Testis (tissue), 3 donors: ENCODE results near the gene ACADS. TPM values are rescaled to one million over a fixed set of nuclear protein-coding genes. Genes with fewer than 3 reads are reported as not detected.

Source experiments
- DNase-seq: peaks from one replicate; pipeline ENCODE4 v3.0.0-alpha.2; 2019
- H3K27ac ChIP-seq, 2 donors: fragments of 200-600 bp; sonication (generic); one replicate each; pipeline ENCODE4 v1.5.1; 2019
- H3K27me3 ChIP-seq: fragments of 200-600 bp; sonication (generic); one replicate; pipeline ENCODE4 v1.5.1; 2019
- H3K36me3 ChIP-seq: fragments of 200-600 bp; sonication (generic); one replicate; pipeline ENCODE4 v1.5.1; 2017; ENCODE audit warnings: low read depth; ENCODE audit errors: missing control alignments
- H3K4me1 ChIP-seq: fragments of 200-600 bp; sonication (generic); one replicate; pipeline ENCODE4 v1.5.1; 2019
- H3K4me3 ChIP-seq, 2 donors: fragments of 200-600 bp; sonication (generic); one replicate each; pipeline ENCODE4 v1.5.1; 2017 to 2019
- H3K9me3 ChIP-seq: fragments of 200-600 bp; sonication (generic); one replicate; pipeline ENCODE4 v1.5.1; 2017
- POLR2A ChIP-seq: fragments of 450-650 bp; IDR thresholded peaks from one replicate; pipeline ENCODE4 v1.6.1; 2017; ENCODE audit warnings: antibody characterized with exemption, mild to moderate bottlenecking, moderate library complexity
- WGBS, 2 donors: methylation state at CpG; one replicate each; pipeline ENCODE4 v1.1.5; 2018; 5-methylcytosine and 5-hydroxymethylcytosine counted together
- intact Hi-C: fragments of 100-400 bp; cut with DNase I; formaldehyde crosslinking; loops from one replicate; pipeline ENCODE4 v1.15.1; 2023; ENCODE audit warnings: low total_unique reads
- polyA plus RNA-seq: library from polyadenylated mRNA; stranded (reverse); fragments of 350-450 nt; fragmentation: Illumina TruSeq; extraction: RNeasy Lipid Tissue Mini Kit (QIAGEN cat#74804); gene quantifications from one replicate; pipeline ENCODE4 v1.2.3, GENCODE V29; 2014; ENCODE audit warnings: low read depth, low replicate concordance; ENCODE audit not compliant: insufficient read depth
- total RNA-seq, 2 donors: library from RNA; depleted of rRNA; stranded (reverse); fragments of >200 nt; gene quantifications; one replicate each; pipeline ENCODE4 v1.2.3, GENCODE V29; 2016
- TF ChIP-seq, protein P1 (sequence below), 3 experiments: fragments of 450-650 bp in 2 of 3; fragments of 200-600 bp in 1 of 3; sonication (generic) in 1 of 3; IDR thresholded peaks; one replicate each; pipeline ENCODE4 v1.5.1; 2016 to 2019; ENCODE audit warnings: antibody characterized with exemption in 3 of 3, mild to moderate bottlenecking in 2 of 3, moderate library complexity in 1 of 3

ACADS gene
- total and polyA plus RNA-seq, 3 donors from 2014 or later, result 28.3 to 43.9 (median 30.2) TPM

- no peak for DNase-seq
- TF ChIP-seq POLR2A, result no peak
- TF ChIP-seq, protein P1, sequence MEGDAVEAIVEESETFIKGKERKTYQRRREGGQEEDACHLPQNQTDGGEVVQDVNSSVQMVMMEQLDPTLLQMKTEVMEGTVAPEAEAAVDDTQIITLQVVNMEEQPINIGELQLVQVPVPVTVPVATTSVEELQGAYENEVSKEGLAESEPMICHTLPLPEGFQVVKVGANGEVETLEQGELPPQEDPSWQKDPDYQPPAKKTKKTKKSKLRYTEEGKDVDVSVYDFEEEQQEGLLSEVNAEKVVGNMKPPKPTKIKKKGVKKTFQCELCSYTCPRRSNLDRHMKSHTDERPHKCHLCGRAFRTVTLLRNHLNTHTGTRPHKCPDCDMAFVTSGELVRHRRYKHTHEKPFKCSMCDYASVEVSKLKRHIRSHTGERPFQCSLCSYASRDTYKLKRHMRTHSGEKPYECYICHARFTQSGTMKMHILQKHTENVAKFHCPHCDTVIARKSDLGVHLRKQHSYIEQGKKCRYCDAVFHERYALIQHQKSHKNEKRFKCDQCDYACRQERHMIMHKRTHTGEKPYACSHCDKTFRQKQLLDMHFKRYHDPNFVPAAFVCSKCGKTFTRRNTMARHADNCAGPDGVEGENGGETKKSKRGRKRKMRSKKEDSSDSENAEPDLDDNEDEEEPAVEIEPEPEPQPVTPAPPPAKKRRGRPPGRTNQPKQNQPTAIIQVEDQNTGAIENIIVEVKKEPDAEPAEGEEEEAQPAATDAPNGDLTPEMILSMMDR (IDR thresholded peaks at IDR 0.05), result no peak
- WGBS, 2 donors, result 77 to 88% methylated on average over 7 of the region's 7 CpGs
- H3K36me3 ChIP-seq, result no peaks in the 10 kb centered on the region
- H3K27ac ChIP-seq, result peak overlapping the region in 1 of 2 donors; percentile 62
- H3K9me3 ChIP-seq, result no peaks in the 10 kb centered on the region
- no peaks in the 10 kb centered on the region for H3K27me3 ChIP-seq
- H3K4me1 ChIP-seq, result peaks cover 24% of the 10 kb centered on the region
- no peak overlapping the region for H3K4me3 ChIP-seq
- intact Hi-C loops, result no loop called here
Observed at GRCh38 chr12:120699553-120699952, 26.1 kb upstream of the ACADS start.

DNA sequence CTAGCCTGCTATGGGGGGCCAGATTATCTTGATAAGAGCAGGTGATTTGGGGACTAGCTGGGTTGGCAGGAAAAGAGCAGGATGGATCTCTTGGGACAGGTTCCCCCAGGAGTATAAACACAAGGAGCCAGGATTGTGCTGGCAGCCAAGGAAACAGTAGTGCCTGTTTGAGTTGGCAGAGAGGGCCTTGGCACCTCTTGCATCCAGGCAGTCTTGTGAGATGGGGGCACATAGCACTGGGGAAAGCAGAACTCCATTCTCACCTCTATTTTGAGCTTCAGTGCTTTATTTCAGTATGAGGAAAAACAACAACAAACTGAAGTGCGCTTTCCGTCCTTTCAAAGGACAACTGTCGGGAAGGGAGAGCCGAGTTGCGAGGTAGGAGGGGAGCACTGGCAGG, 24.7 kb upstream of the ACADS start:
- 97% methylated on average over 5 of the region's 5 CpGs for WGBS, 2 donors
- Histone ChIP-seq H3K36me3 (no peaks in the 10 kb centered on the region), H3K9me3 (no peaks in the 10 kb centered on the region), H3K4me3 (no peak overlapping the region), H3K27me3 (no peaks in the 10 kb centered on the region), H3K4me1 (peaks cover 24% of the 10 kb centered on the region), H3K27ac (no peak overlapping the region)
- TF ChIP-seq, protein P1 (IDR thresholded peaks at IDR 0.05), result no peak
- TF ChIP-seq POLR2A, result no peak
- DNase-seq, result no peak
- intact Hi-C loops, result no loop called here

DNA sequence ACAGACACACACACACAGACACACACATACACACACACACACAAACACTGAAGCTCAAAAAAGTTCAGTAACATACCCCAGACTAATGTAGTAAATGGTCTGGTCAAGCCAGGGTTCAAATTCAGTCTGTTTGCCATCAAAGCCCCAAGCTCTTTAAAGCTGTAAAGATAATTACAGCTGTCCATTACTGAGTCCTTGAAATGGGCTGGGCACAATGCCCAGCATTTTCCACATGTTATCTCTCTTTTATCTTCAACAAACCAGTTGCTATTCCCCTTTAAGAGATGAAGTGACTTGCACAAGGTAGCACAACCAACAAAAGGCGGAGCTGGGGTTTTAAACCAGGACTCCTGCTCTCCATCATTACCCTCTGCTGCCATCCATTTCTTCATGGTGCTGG, 23.0 kb upstream of the ACADS start:
- Histone ChIP-seq H3K27ac (peak overlapping the region in 1 of 2 donors; percentile 71), H3K9me3 (no peaks in the 10 kb centered on the region), H3K4me3 (no peak overlapping the region), H3K36me3 (no peaks in the 10 kb centered on the region), H3K4me1 (peaks cover 24% of the 10 kb centered on the region), H3K27me3 (no peaks in the 10 kb centered on the region)
- TF ChIP-seq, protein P1 (IDR thresholded peaks at IDR 0.05), result no peak
- TF ChIP-seq POLR2A, result no peak
- intact Hi-C loops, result no loop called here
- no peak for DNase-seq
- WGBS, 2 donors, result 89 to 91% methylated on average over 1 of the region's 1 CpG

DNA sequence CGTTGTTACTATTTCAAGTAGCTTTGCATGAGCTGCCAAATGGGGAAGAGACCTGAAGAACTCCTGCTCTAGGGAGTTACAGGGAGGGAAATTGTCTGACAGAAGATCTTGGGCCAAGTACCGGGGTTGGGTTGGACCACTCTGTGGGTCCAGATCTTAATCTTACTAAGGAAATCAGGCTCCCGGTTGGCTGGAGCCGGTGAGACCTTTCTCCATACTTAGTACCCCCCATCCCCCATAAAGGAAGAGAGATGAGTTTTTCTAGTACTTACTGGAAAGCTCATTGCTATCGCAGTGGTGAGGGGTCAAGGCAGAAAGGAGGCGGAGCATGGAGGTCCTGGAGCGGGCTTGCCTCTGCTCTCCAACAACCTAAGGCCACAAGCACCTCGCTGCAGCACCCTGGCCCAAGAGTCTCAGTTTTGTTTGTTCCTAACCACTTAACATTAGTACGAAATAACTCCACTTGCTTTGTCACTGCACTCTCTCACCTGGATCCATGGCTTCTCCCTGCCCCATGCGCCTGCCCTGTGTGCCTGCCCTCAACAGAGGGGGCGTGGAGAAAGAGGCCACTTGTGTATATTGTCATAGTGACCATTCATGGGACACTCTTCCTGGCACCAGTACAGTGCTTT, 22.2 kb upstream of the ACADS start:
- WGBS, 2 donors, result 59 to 69% methylated on average over 11 of the region's 11 CpGs

More for the DNA sequence above, 22.2 kb upstream of the ACADS start:
- intact Hi-C loops, result no loop called here
- Histone ChIP-seq H3K4me3 (no peak overlapping the region), H3K4me1 (peaks cover 24% of the 10 kb centered on the region), H3K9me3 (no peaks in the 10 kb centered on the region), H3K36me3 (no peaks in the 10 kb centered on the region), H3K27ac (peak overlapping the region; percentile 55 to 71), H3K27me3 (no peaks in the 10 kb centered on the region)
- DNase-seq, result no peak
- TF ChIP-seq POLR2A, result no peak
- TF ChIP-seq, protein P1 (IDR thresholded peaks at IDR 0.05), result no peak
